GM19023 (cell line): ENCODE measurements around the gene CACNA1G.

ENCODE experiments used
- ATAC-seq: cut with Tn5 transposase; IDR thresholded peaks from one replicate; pipeline ENCODE4 v1.9.1; 2021; ENCODE audit warnings: mild to moderate bottlenecking, moderate library complexity; ENCODE audit not compliant: unreplicated experiment

Gene CACNA1G

GRCh38 chr17:50533185-50533584 lies 27.3 kb upstream of the CACNA1G start:
- no peak for ATAC-seq

- ATAC-seq: no peak
These were observed 26.8 kb upstream of the CACNA1G start for GRCh38 chr17:50533720-50534148.

GRCh38 chr17:50534222-50534978 lies 26.1 kb upstream of the CACNA1G start:
- ATAC-seq: no peak

- ATAC-seq: no peak
These were observed 25.6 kb upstream of the CACNA1G start for GRCh38 chr17:50534979-50535326.

- no peak for ATAC-seq
These were observed 25.1 kb upstream of the CACNA1G start for GRCh38 chr17:50535407-50535806.

- ATAC-seq: no peak
These were observed 23.6 kb upstream of the CACNA1G start for GRCh38 chr17:50536683-50537646.

- no peak for ATAC-seq
These were observed 22.6 kb upstream of the CACNA1G start for GRCh38 chr17:50537721-50538548.

- no peak for ATAC-seq
These were observed 21.7 kb upstream of the CACNA1G start for GRCh38 chr17:50538549-50539410.

- ATAC-seq: no peak
These were observed 20.6 kb upstream of the CACNA1G start for GRCh38 chr17:50539762-50540559.

- no peak for ATAC-seq
These were observed 19.7 kb upstream of the CACNA1G start for GRCh38 chr17:50540560-50541401.

- no peak for ATAC-seq
These were observed 19.2 kb upstream of the CACNA1G start for GRCh38 chr17:50541402-50541715.

GRCh38 chr17:50541716-50542688 lies 18.5 kb upstream of the CACNA1G start:
- peak; percentile 77 for ATAC-seq

GRCh38 chr17:50542795-50543774 lies 17.4 kb upstream of the CACNA1G start:
- no peak for ATAC-seq

- ATAC-seq: no peak
These were observed 16.0 kb upstream of the CACNA1G start for GRCh38 chr17:50544516-50544915.

GRCh38 chr17:50545311-50545710 lies 15.2 kb upstream of the CACNA1G start:
- no peak for ATAC-seq

GRCh38 chr17:50546701-50547034 lies 13.8 kb upstream of the CACNA1G start:
- no peak for ATAC-seq
